Kidney (tissue), 14 donors: Measurements from ENCODE around the gene ATCAY. TPM values are rescaled to one million over a fixed set of nuclear protein-coding genes. Genes with fewer than 3 reads are reported as not detected.

ENCODE experiments used
- DNase-seq, 5 donors: peaks; one replicate each; pipeline ENCODE4 v3.0.0-alpha.2; 2013 to 2020
- FAIRE-seq: peaks from 2 replicates; lab custom pipeline; 2012; peaks lifted over from hg19 to GRCh38; lab: Jason Lieb, UNC
- H3K27ac ChIP-seq, 2 donors: one replicate each; pipeline ENCODE4 v1.7.0; 2013; ENCODE audit warnings: low read depth in 2 of 2, low read length in 2 of 2, inconsistent platforms in 1 of 2
- H3K27me3 ChIP-seq: one replicate; pipeline ENCODE4 v1.7.1; 2013; ENCODE audit warnings: low read length, inconsistent platforms; ENCODE audit not compliant: control insufficient read depth, insufficient read depth
- H3K36me3 ChIP-seq, 3 donors: one replicate each; pipeline versions ENCODE4 v1.7.0 to v1.7.1; 2013; ENCODE audit warnings: low read length in 3 of 3, control low read depth in 1 of 3, inconsistent platforms in 1 of 3; ENCODE audit not compliant: insufficient read depth in 3 of 3, control insufficient read depth in 2 of 3
- H3K4me1 ChIP-seq, 3 donors: one replicate each; pipeline versions ENCODE4 v1.7.0 to v1.7.1; 2013; ENCODE audit warnings: low read length in 3 of 3, inconsistent platforms in 1 of 3, low read depth in 1 of 3; ENCODE audit not compliant: control insufficient read depth in 2 of 3, insufficient read depth in 2 of 3
- H3K4me3 ChIP-seq, 3 donors: one replicate each; pipeline versions ENCODE4 v1.7.0 to v1.8.1; 2013; ENCODE audit warnings: low read length in 3 of 3, control low read depth in 1 of 3, inconsistent platforms in 1 of 3
- H3K9ac ChIP-seq, 3 donors: one replicate each; pipeline versions ENCODE4 v1.7.0 to v1.7.1; 2013; ENCODE audit warnings: low read length in 3 of 3, control low read depth in 1 of 3, inconsistent platforms in 1 of 3
- H3K9me3 ChIP-seq, 3 donors: one replicate each; pipeline versions ENCODE4 v1.7.0 to v1.7.1; 2013; ENCODE audit warnings: low read length in 3 of 3, control low read depth in 1 of 3, inconsistent platforms in 1 of 3; ENCODE audit not compliant: control insufficient read depth in 2 of 3, insufficient read depth in 1 of 3
- CTCF ChIP-seq: IDR thresholded peaks from 3 replicates; pipeline ENCODE4 v1.5.1; 2012; ENCODE audit warnings: mild to moderate bottlenecking, moderate library complexity, borderline replicate concordance; ENCODE audit not compliant: insufficient read depth; ENCODE audit errors: extremely low read depth
- intact Hi-C: fragments of 100-400 bp; cut with DNase I; formaldehyde crosslinking; loops from one replicate; pipeline ENCODE4 v1.11.1; 2022
- polyA plus RNA-seq: library from polyadenylated mRNA; stranded (reverse); fragments of 350-450 nt; fragmentation: Illumina TruSeq; extraction: RNeasy Lipid Tissue Mini Kit (QIAGEN cat#74804); gene quantifications from one replicate; pipeline ENCODE4 v1.2.3, GENCODE V29; 2014; ENCODE audit warnings: low read depth, low replicate concordance; ENCODE audit not compliant: insufficient read depth
- total RNA-seq: library from RNA; stranded (reverse); fragmentation: NEBNext Ultra II Directional; extraction: Animal tissue kit (Norgen Biotek cat#: 25700); gene quantifications from one replicate; pipeline ENCODE4 v1.2.1, GENCODE V29; 2021
- donor health status: control.
- donor health status: control.
- donor health status: control.
- donor health status: control.
- donor health status: control.
- donor health status: DM: yes; HTN: yes; CAD: no.
- donor health status: Normal renal cell carcinoma (clear cell type).

The ATCAY gene
- total and polyA plus RNA-seq, 2 donors from 2014 or later: 0.16 TPM; not detected in 1

GRCh38 chr19:3849092-3849491 lies 31.4 kb upstream of the ATCAY start:
- no peak overlapping the region for H3K9ac ChIP-seq
- H3K4me1 ChIP-seq: no peaks in the 10 kb centered on the region
- no peak overlapping the region for H3K27ac ChIP-seq
- TF ChIP-seq CTCF: peak; percentile 10
- H3K36me3 ChIP-seq: no peaks in the 10 kb centered on the region
- H3K9me3 ChIP-seq: peaks cover 0 to 11% (median 0%) of the 10 kb centered on the region in 3 donors
- no peaks in the 10 kb centered on the region for H3K27me3 ChIP-seq
- H3K4me3 ChIP-seq: no peak overlapping the region
- intact Hi-C loops: no loop called here
- no peak for FAIRE-seq
- peak in 4 of 5 donors; percentile 27 to 45 (median 30) for DNase-seq

DNA sequence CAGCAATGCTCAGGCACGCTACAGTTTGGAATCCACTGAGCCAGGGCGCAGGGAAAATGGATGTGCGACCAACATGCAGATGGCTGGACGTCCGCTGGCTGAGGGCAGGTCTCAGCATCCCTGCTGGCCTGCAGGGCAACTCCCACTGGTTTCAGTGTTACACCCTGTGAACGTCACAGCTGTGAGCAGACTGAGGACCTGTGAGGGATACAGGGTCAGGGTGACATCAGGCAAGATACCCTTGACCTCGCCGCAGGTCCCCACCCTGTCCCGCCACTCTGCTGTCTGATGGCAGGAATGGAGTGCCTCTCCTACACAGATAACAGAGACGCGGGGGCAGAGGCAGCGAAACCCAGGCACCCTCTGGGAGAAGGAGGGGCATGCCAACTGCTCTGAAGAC lies 30.7 kb upstream of the ATCAY start:
- DNase-seq: peak in 1 of 5 donors; percentile 12
- Histone ChIP-seq H3K4me3 (no peak overlapping the region), H3K9me3 (peaks cover 0 to 11% (median 0%) of the 10 kb centered on the region in 3 donors), H3K27ac (no peak overlapping the region), H3K4me1 (no peaks in the 10 kb centered on the region), H3K36me3 (no peaks in the 10 kb centered on the region), H3K9ac (no peak overlapping the region), H3K27me3 (no peaks in the 10 kb centered on the region)
- intact Hi-C loops: no loop called here
- no peak for TF ChIP-seq CTCF
- no peak for FAIRE-seq

- no peak overlapping the region for H3K9ac ChIP-seq
- intact Hi-C loops: no loop called here
- H3K27ac ChIP-seq: no peak overlapping the region
- DNase-seq: no peak
- no peaks in the 10 kb centered on the region for H3K36me3 ChIP-seq
- no peak for TF ChIP-seq CTCF
- H3K4me3 ChIP-seq: no peak overlapping the region
- no peaks in the 10 kb centered on the region for H3K4me1 ChIP-seq
- H3K9me3 ChIP-seq: peaks cover 0 to 11% (median 0%) of the 10 kb centered on the region in 3 donors
- no peaks in the 10 kb centered on the region for H3K27me3 ChIP-seq
- FAIRE-seq: no peak
Observed at GRCh38 chr19:3850320-3850972, 30.0 kb upstream of the ATCAY start.
